ENCODE results near the gene TBATA. TPM values are rescaled to one million over a fixed set of nuclear protein-coding genes. Genes with fewer than 3 reads are reported as not detected.
A peak's percentile ranks its signal among the peaks of the same experiment; 100 is the strongest.

TBATA gene
- polyA plus RNA-seq, 1 of the 3 experiments (the other 2 are of a cell fraction): not detected

- peaks cover 8% of the 10 kb centered on the region for H3F3A ChIP-seq (replicated peaks; ENCODE audit: insufficient read depth)
- peak in 1 of 2 experiments; percentile 47; a peak in 1 of 4 replicates for TF ChIP-seq EP300 (IDR thresholded peaks at IDR 0.05; ENCODE audit: borderline replicate concordance in 1 of 2, low read depth in 1 of 2, low read length in 1 of 2)
- TF ChIP-seq NFIC (IDR thresholded peaks at IDR 0.05; ENCODE audit: borderline replicate concordance): no peak
- TF ChIP-seq CTCF (IDR thresholded peaks at IDR 0.05): no peak
- 0 out of 2 replicates have a peak, but pooled peaks have one; percentile 10 for TF ChIP-seq RCOR1 (IDR thresholded peaks at IDR 0.05; ENCODE audit: low read length)
- no peak for TF ChIP-seq YY1 (IDR thresholded peaks at IDR 0.05; ENCODE audit: low read depth)
- no peak for TF ChIP-seq GABPA (IDR thresholded peaks at IDR 0.05; ENCODE audit: low read depth)
- no peak for TF ChIP-seq SIN3A (IDR thresholded peaks at IDR 0.05; ENCODE audit: borderline replicate concordance, low read depth, low read length)
- no peak for TF ChIP-seq USF1 (IDR thresholded peaks at IDR 0.05; ENCODE audit: borderline replicate concordance, low read depth)
- TF ChIP-seq CHD2 (IDR thresholded peaks at IDR 0.05; ENCODE audit: low read length, partially characterized antibody): peak; percentile 75
- TF ChIP-seq RXRA (IDR thresholded peaks at IDR 0.05; ENCODE audit: borderline replicate concordance, low read depth): no peak
- TF ChIP-seq RFX5 (IDR thresholded peaks at IDR 0.05; ENCODE audit: low read length): no peak
- no peak for TF ChIP-seq ZBTB33 (IDR thresholded peaks at IDR 0.05; ENCODE audit: borderline replicate concordance, low read depth)
- TF ChIP-seq MXI1 (IDR thresholded peaks at IDR 0.05; ENCODE audit: low read depth, low read length): peak; percentile 45; the same call in 1 of the 2 replicates
- TF ChIP-seq TCF12 (IDR thresholded peaks at IDR 0.05): no peak
- peak; percentile 81 for TF ChIP-seq GATA2 (CRISPR knock-in tag; IDR thresholded peaks at IDR 0.05)
- no peak for TF ChIP-seq FOXJ3 (CRISPR knock-in tag; IDR thresholded peaks at IDR 0.05)
- no peak for TF ChIP-seq ELF1 (IDR thresholded peaks at IDR 0.05)
- TF ChIP-seq TEAD4 (IDR thresholded peaks at IDR 0.05; ENCODE audit: borderline replicate concordance, insufficient read depth): no peak
- peaks cover 5 to 17% of the 10 kb centered on the region in 2 experiments; a peak in 3 of 4 replicates for H3K4me1 ChIP-seq (ENCODE audit: control insufficient read depth in 1 of 2, insufficient read depth in 2 of 2, low read depth in 1 of 2, low read length in 1 of 2)
- no peak overlapping the region for H3K4me3 ChIP-seq (ENCODE audit: low read depth in 2 of 2, low read length in 1 of 2)
- peak overlapping the region in 1 of 2 experiments; percentile 83; a peak in 2 of 4 replicates for H3K27ac ChIP-seq (ENCODE audit: low read depth in 2 of 2, low read length in 1 of 2)
- ChIA-PET POLR2A (interaction anchor here (0.6 to 0.7 kb wide), 2 partner anchors 35 to 457 kb away, joined by 3 read pairs; no protein-coding TSS in a partner anchor), CTCF (interaction anchor here (1.0 to 2.2 kb wide), 6 partner anchors 21 to 360 kb away, joined by 3 to 9 read pairs (median 5); no protein-coding TSS in a partner anchor)
- no peak overlapping the region for H3K4me2 ChIP-seq
- H3K9me2 ChIP-seq: no peaks in the 10 kb centered on the region
- H3K36me3 ChIP-seq (replicated peaks in 1 of 2; ENCODE audit: control insufficient read depth in 1 of 2, insufficient read depth in 2 of 2, low read length in 1 of 2): peaks cover 33 to 34% of the 10 kb centered on the region in 2 experiments
- no peaks in the 10 kb centered on the region for H3K9me3 ChIP-seq
- H3K9ac ChIP-seq: no peak overlapping the region
- H3K27me3 ChIP-seq (ENCODE audit: insufficient read depth): no peaks in the 10 kb centered on the region
- peaks cover 82% of the 10 kb centered on the region for H3K79me2 ChIP-seq (ENCODE audit: insufficient read depth)
- peak; percentile 40 for DNase-seq
- peaks cover 4% of the 10 kb centered on the region; the same call in 1 of the 2 replicates for H4K20me1 ChIP-seq (ENCODE audit: insufficient read depth)
- no peak overlapping the region for H2AFZ ChIP-seq (ENCODE audit: low read depth)
- WGBS (ENCODE audit: low lambda C conversion rate): 92% methylated on average over 2 of the region's 2 CpGs
Measured at GRCh38 chr10:70822076-70822820, 37.1 kb upstream of the TBATA start.
